Activated CD4-positive, alpha-beta T cell treated with anti-CD3 and anti-CD28 coated beads, Interleukin-2, Interleukin-6, amounts not matched to agents 100 ng/mL and 50 ng/mL, durations not matched to agents 16 hours and 8 hours (primary cell): ENCODE results near the gene IL1R2.

Experiments used
- DNase-seq: peaks from one replicate; pipeline ENCODE4 v3.0.0-alpha.2; 2020

Gene IL1R2

DNA sequence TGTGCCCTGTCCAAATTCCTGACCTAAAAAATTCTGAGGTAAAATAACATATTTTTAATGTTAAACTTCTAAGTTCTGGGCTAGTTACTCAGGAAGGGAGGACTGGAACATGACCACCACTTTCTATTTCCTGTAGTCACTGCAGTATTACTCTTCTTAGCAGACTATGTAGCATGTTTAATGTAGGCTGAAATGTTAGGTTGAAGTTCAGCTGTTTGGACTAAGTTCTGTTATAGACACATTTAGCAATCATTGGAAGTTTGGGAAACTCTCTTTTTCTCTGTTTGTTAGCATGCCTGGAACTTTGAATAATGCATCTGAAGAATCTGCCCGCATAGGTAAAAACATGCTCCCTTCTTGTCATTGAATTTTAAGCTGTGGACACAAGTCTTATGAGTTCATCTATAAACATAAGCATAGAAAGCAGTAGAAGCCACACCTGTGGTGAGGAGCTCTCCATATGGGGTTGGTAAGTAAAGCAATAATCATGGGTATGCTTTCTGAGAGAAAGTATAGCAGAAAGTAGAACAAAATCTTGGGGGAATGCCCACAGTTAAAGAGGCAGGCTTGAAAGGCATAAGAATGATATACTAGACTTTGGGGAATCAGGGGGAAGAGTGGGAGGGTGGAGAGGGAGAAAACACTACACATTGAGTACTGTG, 52.6 kb downstream of the IL1R2 start:
- DNase-seq, result no peak

DNA sequence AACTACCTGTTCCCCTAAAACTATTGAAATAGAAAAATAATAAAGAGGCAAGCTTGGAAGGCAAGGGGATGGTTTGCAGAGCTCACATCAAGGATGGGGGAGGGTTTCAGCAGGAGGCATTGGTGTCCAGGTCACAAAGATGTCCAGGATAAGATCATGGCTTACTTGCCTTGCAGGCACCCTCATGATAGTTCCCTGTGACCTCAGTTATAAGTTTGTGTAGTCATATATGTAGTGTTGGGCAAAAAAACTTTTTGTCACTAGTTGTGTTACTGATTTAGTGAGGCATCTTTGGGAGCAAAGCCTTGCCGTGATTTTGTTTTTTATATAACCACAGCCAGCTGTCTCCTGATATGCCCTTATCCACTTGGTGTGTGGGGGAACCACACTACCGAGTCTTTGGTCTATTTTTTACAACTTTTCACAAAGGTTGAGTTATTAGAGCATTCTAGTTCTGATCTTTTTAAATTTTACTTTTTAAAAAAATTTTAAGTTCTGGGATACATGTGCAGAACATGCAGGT, 53.3 kb downstream of the IL1R2 start:
- no peak for DNase-seq

DNA sequence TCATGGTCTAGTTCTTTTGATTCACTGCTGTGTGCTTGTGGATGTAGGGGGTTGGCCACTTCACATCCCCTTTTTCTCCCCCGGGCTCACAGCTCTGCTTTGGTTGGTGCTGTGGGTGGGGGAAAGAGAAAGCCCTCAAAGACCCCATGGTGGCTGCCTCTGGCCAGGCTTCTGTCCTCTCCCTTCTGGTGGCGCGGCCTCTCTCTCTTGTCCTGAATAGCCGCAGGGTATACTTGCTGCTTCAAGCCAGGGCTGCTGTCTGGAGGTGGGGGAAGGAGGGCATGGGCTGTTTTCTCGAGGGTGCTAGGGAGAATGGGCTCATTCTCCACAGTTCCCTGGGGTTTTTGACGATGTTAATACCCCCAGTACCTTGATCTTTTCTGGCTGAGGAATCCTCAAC, 53.9 kb downstream of the IL1R2 start:
- DNase-seq, result no peak

DNA sequence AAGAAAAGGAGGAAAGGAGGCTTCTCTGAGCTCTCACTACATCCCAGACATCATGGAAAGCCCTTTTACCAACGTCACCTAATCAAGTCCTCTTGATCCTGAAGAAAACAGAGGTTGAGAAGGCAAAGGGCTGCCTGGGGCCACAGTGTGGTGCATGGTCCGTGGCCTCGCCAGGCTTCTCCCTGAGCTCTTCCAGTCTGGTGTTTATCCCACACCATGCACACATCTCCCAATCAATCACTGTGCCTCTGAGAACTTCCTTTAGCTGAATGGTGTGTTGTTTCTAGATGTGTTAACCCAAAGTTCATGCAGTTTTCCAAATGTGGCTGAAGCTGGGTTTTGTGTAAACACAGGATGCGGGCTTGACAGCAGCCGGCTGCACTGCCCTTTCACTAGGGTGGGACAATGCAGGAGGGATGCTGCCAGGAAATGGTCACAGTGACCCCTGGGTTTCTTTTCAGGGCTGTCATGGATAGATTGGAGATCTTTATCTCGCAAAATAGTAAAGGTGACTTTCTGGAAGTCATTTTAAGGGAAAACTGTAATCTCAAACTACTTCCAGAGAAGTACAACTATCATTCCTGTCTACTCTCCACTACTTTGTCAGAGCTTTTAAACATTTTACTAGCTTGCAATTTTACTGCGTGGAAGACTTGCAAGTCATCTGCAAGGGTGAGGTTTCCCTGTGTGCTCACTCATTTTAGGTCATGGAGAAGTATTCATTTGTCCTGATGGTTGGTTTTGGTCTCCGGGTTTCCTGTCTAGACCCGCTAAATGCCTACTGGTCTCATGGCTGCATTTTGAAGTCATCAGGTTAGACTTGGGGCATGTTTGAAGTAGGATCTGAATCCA, 54.6 kb downstream of the IL1R2 start:
- no peak for DNase-seq

DNA sequence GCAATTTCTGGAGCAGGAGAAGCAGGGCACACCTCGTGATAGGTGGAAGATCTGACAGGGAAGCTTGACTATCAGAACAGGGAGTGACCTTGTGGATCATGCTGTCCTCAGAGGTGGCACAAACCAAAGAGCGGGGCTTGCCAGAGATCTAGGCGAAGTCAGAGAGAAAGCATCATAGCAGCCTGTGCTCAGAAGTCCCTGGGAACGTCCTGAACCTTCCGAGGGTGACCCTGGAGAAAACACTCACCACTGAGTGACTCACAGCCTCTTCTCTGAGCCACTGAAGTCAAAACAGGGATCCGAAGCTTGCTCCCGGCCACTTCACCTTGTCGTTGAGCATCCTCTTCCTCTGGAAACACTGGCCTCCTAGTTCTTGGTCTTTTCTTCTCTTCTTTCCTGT, 56.7 kb downstream of the IL1R2 start:
- no peak for DNase-seq

DNA sequence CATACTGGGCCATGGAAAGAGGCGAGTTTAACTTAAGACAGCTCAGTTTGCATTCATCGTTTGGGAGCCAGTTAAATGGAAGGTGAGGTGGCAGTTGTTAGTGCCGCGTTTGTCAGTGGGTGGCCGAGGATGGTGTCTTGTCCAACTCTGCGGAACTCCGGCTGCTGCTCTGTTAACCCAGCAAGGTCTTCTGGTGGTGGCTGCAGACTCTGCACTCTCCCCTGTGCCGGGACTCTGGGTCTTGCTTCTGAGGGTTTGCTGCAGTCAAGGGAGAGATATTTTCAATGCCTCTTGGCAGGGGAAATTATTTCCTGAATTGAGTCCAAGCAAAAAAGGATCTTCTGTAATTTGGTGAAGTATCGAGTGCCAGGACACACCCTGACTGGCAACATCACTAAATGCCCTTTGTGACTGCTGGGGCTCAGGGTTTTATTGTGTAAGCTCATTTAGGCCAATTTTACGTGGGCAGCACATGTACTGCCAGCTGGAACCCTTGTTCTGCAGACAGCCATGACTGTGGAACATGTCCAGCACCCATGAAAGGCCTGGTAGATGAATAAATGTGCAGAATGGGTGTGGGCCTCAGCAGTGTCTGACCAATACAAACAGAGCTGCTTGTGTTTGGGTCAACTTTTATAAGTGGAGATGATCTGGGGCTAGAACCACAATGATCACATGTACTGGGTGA, 58.1 kb downstream of the IL1R2 start:
- no peak for DNase-seq

DNA sequence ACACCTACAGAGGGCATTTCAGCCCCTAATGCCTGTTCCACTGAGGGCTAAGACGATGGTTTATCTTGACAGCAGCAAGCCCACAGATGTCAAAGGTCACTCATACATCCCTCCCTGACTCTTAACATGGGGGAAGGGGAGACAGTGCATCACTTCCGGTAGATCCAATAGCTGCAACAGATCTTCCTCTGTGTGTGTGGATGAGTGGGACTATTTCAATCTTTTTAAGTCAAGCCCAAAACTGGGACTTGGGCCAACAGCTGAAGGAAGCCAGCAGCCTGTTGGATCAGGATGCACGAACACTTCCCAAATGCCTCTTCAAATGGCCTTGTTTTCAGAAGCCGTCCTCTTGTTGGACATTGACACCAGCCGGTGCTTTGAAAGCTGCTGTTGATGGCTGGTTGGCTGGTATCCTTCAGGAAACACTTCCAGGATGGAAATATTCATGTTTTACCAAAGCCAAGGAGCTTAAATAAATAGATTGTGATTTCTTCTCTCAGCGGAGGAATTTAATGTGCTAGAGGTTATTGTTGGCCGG, 59.2 kb downstream of the IL1R2 start:
- DNase-seq, result no peak

DNA sequence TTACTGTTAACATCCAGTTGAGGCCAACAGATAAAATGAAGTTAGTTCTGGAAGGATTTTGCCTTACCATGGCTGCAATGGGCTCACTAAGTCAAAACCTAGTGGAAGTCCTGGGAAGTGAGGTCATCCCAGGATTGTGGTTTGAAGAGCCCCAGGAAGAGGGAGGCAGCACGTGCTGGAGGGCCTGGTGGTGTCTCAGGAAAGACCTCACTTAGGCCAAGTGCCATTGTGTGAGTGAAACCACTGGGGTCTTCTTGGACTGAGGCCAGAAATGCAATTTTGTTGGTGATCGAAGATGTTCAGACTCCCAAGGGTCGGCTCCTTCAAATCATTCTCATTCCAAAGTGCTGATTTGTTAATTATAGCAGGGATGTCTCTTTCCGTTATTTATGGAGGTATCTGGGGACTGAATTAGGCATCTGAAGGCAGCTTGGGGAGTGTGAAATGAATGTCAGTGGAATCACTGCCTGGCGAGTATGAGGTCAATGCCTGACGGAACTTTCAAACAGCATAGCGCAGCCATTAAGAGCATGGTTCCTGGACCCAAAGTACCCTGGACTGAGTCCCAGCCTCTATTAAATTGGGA, 60.0 kb downstream of the IL1R2 start:
- no peak for DNase-seq

DNA sequence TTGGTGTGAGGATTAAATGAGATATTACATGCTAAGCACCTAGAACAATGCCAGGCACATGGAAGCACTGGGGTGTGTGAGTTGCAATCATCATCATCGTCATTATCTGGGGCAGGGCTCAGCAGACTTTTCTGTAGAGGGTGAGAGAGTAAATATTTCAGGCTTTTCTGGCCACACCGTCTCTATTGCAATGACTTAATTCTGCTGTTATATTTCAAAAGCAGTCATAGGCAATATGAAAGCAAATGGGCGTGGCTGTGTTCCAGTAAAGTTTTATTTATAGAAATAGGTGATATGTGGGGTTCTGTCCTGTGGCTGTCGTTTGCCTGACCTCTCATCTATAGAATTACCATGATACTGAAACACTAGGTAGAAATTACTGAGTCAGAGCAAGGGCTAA, 60.6 kb downstream of the IL1R2 start:
- DNase-seq, result no peak

DNA sequence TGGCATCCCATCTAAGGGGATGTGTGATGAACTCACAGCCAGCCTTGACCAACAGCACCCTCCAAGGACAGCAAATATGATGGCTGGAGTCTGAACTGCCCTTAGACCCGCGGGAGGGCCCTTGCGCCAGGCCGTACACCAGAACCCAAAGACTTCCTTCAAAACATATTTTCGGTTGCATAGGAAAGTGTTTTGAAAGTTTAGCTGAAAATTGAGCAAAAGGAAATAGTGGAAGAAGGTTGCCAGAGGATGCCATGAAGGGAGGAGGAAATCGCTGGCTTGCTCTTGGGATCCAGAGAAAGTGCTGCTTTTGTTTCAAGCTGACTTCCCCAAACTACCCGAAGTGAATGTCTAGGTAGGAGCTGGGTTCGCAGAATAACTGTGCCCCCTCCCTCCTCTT, 61.3 kb downstream of the IL1R2 start:
- no peak for DNase-seq

DNA sequence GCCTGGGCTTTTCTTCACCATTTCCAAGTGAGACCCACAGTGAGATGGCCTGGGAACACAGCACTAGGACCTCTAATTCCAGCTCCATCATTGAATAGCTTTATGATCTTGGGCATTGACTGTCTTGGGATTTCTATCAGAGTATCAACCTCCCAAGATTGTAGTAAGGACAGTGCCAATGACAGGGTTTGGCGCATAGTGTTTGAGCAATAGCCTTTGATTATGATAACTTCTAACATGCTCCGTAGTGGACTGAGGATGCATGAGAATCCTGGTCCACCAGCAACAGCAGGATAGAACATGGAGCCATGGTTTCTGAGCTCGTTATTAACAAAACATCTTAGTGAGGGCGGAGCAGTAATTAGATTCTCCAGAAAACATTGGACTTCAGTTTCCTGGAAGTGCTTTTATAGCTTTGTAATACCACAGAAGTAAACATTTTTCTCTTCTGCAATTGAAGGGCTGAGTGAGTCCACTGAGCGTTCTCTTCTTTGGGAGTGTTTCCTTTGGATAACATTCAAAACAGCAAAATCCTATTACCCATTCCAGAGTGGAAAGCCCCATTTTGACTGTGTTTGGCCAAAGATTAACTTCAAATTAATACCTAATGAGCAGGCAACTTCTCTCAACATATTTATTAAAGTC, 63.7 kb downstream of the IL1R2 start:
- no peak for DNase-seq

DNA sequence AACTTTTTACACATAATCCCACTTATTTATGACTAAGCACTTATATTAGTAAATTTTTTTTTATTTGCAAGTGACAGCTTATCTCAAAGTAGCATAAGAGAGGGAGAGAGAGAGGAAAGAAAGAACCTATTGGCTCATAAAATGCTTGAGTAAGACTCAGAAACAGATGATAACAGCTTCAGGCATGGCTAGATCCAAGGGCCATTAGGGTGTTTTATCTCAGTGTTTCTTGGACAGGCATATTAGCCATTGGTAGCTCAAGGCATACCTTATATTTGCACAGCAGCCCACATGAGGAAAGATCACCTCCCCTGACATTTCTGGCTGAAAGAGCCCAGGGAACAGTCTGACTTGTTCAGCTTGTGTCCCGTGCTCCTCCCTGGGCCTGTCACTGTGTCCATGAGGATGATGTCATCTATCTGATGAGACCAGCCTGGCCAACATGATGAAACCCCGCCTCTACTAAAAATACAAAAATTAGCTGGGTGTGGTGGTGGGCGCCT, 64.4 kb downstream of the IL1R2 start:
- DNase-seq, result no peak

DNA sequence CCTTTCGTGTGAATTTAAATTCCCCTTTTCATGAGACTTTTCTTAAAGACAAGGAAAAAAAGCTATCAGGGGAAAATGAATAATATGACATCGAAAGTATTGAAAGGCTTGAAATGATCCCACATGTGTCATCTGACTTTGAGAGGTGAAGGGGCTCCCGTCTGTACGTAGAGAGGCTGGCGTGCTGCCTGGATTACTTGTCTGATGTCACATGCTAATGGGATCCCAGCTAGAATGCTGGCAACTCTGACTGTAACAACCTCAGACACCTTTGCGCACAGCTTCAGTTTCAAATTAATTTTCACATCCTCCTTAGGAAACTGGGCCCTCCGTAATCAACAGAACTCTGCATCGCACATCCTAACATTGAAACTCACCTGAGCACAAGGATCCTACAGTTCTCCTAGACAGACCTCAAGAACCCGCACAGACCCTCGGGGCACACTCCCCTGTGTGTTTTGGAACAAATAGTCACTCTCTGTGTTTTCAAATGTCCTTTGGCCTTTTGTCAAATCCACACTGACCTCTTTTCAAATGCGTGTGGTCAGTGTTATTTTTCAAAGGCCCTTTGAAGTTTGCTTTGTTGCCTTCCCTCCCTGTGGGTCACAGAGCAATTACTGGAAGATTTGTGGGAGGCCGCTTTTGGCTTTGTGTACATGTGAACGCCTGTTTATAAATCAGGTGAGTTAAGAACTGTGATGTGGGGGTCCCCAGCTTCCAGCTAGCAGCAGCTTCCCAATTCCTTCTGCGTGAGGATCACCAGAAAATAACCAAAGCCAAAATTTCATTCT, 65.9 kb downstream of the IL1R2 start:
- DNase-seq, result peak; percentile 41

DNA sequence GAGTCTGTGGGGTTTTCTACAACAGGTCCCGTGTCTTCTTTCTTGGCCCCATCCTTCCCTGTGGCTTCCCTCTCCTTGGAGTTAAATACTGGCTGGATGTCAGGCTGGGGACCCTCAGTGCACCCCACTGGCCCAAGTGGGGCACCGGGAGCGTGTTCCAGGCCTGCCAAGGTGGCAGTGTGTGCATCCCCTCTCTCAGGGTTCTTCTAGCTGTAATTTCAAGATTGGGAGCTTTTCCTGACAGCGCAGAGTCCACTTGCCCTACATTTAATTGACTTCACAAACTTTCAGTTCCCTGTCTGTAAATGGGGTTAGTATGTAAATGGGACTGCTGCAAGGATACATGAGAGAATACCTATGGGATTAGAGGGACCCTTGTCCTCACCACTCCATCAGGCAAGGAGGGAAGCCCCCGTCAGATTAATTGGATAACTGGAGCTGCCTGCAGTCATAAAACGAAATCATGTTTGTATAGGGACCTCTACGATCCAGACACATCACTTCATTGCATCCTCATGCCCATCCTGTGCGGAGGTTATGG, 66.6 kb downstream of the IL1R2 start:
- no peak for DNase-seq

DNA sequence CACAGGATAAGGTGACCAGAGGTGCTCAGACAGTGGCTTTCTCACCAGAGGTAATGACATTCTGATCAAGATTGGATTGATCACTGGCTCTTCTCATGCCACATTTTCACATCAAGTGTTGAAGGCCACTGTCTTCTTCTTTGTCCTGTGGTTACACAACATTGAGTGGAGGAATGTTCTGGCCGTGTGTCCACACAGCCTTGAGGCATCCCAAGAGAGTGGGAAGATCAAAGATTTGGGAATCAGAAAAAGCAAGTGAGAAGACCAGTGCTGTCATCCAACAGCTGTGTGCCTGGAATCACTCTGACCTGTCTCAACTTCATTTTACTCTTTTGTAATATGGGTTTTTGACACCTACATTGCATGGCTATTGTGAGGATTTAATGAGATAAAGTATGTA, 67.4 kb downstream of the IL1R2 start:
- no peak for DNase-seq

DNA sequence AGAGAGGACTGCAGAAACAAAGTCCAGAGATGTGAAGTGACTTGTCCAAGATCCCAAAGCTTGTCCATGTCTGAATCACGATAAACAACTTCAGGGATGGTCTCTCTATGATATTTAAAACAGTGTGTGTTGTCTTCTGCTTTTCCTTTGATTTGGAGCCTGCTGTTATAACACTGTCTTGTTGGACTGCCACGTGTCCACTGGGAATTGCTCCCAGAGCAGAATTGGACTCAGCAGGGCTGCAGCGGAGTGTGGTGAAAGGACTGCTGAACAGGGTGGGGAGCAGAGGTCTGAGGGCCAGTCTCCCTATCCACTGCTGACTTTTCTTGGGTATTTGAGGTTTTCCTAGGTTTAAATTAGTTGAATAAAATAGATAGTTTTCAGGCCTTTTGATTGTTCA, 68.3 kb downstream of the IL1R2 start:
- DNase-seq, result no peak

DNA sequence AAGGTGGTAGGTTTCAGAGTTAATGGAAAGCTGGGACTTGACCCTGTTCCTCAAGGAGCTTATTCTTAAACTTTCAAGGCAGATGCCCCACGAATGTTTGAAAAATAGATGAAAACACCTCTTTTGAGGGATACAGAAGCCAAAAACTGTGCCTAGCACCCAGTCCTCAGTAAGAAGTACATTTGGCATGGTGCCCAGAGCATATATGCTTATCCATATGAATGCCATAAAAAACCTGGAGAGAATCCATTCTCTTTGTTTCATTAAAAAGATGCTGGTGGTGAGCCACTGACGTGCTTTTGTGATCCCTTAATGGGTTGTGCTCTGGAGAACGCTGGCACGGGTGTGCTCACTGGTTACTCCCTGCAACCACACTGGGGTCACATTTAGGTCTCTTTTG, 69.0 kb downstream of the IL1R2 start:
- DNase-seq, result no peak

DNA sequence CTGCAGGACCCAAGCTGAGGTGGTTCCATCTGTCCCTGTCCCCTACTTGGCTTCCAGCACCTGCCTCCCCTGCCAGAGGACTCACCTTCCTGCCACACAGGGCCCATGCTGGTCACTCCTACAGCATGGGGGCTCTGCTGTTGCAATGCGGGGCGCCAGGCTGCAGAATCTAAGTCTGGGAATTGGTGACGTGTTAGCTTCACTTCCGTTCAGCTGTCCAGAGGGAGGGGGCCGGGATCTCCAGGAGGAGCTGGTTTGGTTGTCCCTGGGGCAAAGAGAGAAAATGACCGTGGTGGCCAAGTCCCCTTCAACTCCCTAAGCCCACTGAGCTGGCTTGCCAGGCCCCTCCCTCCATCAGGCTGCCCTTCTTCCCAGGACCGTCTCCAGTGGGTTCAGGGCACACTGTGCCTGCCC, 69.5 kb downstream of the IL1R2 start:
- DNase-seq, result no peak

DNA sequence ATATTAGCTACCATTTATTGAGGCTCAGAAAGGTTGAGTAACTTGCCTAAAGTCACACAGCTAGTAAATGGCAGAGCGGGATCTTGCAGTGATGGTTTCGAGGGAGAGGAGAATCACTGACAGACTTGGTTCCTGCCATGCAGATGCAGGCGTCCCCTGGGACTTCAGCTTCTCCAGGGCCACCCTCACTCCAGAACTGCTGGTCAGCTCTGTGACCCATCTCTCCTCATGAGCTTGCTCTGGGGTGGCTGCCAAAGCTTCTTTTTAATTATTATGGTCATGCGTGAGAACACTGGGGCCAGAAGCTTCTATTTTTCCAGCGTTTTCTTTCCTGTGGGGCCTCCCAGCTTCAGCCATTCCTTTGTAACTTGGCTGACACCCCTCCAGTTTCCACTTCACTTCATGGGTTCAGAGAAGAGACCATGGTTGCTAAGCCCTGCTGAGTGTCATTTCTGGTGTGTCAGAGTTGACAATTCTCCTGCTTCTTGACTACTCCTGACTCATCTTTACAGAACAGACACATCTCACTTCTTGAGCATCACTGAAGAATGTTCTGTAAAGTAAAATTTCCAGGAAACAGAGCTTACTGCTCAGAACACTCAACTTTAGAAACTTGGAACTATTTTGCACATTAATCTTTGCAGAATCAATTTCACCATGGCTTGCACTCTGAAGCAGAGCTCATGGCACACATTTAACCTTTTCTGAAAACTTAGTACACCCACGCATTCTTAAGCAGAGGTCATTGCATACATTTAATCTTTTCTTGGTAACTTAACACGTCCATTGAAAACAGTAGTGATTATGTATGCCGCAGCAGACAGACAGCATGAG, 70.4 kb downstream of the IL1R2 start:
- DNase-seq, result peak; percentile 77

DNA sequence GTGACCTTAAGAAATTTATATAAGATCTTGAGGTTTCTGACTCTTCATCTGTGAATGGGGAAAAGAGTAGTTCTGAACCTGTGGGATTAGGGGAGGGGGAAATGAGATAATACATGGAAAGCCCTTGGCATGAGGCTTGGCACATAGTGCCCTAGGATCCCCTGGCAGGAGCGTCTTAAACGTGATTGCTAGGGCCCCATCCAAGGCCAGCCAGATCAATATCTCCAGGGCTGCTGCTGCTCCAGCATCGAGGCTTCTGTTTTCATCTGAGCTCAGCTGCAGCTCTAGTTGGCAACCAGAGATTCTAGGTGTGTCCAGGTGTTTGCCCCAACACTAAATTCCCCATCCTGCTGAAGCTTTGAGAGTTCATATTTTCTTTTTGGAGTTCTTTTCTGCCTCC, 71.0 kb downstream of the IL1R2 start:
- no peak for DNase-seq
